Type B pancreatic cell (in vitro differentiated cells): ENCODE data around the gene PAPSS1. TPM values are rescaled to one million over a fixed set of nuclear protein-coding genes. Genes with fewer than 3 reads are reported as not detected.

Experiments
- DNase-seq: peaks from one replicate; pipeline ENCODE4 v3.0.0; 2021; ENCODE audit warnings: mixed read lengths; ENCODE audit not compliant: unreplicated experiment; ENCODE audit errors: extremely low spot score
- H3K27ac Mint-ChIP-seq: 2 replicates; pipeline ENCODE4 v1.8.0; 2021; ENCODE audit warnings: mild to moderate bottlenecking, mixed read lengths
- H3K27me3 Mint-ChIP-seq: 2 replicates; pipeline ENCODE4 v1.8.0; 2021; ENCODE audit warnings: mixed read lengths
- H3K36me3 Mint-ChIP-seq: 2 replicates; pipeline ENCODE4 v1.8.0; 2021; ENCODE audit warnings: mixed read lengths
- H3K4me1 Mint-ChIP-seq: one replicate; pipeline ENCODE4 v1.8.0; 2021; ENCODE audit warnings: mixed read lengths; ENCODE audit not compliant: unreplicated experiment
- H3K4me3 Mint-ChIP-seq: 2 replicates; pipeline ENCODE4 v1.8.0; 2021; ENCODE audit warnings: mild to moderate bottlenecking, mixed read lengths
- H3K9me3 Mint-ChIP-seq: 2 replicates; pipeline ENCODE4 v1.8.0; 2021; ENCODE audit warnings: mixed read lengths
- total RNA-seq: library from RNA; stranded (reverse); gene quantifications from 2 replicates; pipeline ENCODE4 v1.2.1, GENCODE V29; 2021; ENCODE audit warnings: low replicate concordance
- TF ChIP-seq, protein P1 (sequence below): fragments of 200-600 bp; sonication (generic); conservative IDR thresholded peaks from 2 replicates; pipeline ENCODE4 v1.5.0; 2021; ENCODE audit warnings: antibody characterized with exemption, mild to moderate bottlenecking

PAPSS1 gene
- total RNA-seq, 1 donor from 2014 or later: 82.0 TPM

DNA sequence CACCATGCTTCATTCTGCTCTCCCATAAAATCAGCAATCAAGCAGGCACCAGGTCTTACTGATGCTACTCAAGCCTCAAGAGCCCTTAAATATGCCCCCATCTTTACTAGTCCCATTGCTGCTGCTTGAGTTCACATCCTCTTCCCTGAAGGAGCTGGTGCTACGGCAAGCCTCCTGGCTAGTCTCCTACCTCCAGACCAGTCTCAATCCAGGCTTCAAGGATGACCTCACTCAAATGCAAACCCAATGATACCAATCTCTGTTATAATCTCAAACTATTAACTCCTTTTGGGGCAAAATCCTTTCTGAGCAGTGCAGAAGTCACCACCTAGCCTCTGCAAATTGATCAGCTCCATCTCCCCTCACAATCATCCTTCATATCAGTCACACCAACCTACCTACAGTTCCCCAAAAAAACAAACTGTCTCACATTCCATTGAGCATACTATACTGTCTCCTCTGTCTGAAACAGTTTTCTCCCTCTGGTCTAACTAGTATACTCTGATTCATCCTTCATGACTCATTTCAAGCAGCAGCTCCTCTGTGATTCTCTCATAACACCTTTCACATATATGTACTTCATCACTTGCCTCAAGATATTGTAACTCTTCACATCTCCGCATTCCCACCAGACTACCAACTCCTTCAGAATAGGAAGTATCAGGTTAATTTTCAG, 30.0 kb downstream of the PAPSS1 start:
- no peaks in the 10 kb centered on the region for H3K9me3 Mint-ChIP-seq
- no peaks in the 10 kb centered on the region for H3K4me1 Mint-ChIP-seq
- no peaks in the 10 kb centered on the region for H3K27me3 Mint-ChIP-seq
- H3K36me3 Mint-ChIP-seq: peaks cover 27% of the 10 kb centered on the region
- TF ChIP-seq, protein P1, sequence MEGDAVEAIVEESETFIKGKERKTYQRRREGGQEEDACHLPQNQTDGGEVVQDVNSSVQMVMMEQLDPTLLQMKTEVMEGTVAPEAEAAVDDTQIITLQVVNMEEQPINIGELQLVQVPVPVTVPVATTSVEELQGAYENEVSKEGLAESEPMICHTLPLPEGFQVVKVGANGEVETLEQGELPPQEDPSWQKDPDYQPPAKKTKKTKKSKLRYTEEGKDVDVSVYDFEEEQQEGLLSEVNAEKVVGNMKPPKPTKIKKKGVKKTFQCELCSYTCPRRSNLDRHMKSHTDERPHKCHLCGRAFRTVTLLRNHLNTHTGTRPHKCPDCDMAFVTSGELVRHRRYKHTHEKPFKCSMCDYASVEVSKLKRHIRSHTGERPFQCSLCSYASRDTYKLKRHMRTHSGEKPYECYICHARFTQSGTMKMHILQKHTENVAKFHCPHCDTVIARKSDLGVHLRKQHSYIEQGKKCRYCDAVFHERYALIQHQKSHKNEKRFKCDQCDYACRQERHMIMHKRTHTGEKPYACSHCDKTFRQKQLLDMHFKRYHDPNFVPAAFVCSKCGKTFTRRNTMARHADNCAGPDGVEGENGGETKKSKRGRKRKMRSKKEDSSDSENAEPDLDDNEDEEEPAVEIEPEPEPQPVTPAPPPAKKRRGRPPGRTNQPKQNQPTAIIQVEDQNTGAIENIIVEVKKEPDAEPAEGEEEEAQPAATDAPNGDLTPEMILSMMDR: no peak
- no peak overlapping the region for H3K27ac Mint-ChIP-seq
- H3K4me3 Mint-ChIP-seq: no peak overlapping the region
- no peak for DNase-seq

DNA sequence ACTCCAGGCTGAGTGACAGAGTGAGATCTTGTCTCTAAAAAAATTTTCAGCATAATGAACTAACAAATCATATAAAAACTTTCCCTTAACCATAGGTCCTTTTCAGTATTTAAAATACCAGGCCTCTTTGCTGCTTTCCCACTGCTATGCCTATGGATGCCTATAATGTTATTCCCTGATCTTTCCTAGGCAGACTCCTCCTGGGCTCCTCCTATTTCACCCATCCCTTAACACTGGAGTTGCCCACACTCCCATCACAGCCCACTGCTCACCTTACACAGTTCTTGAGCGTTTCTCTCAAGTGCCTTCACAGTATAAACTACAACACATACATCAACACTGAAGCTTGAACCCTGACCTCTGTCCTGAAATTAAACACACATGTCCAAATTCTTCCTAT, 31.6 kb downstream of the PAPSS1 start:
- DNase-seq: no peak
- no peaks in the 10 kb centered on the region for H3K9me3 Mint-ChIP-seq
- H3K36me3 Mint-ChIP-seq: peaks cover 24% of the 10 kb centered on the region
- H3K27ac Mint-ChIP-seq: no peak overlapping the region
- H3K4me1 Mint-ChIP-seq: no peaks in the 10 kb centered on the region
- TF ChIP-seq, protein P1: no peak
- no peak overlapping the region for H3K4me3 Mint-ChIP-seq
- H3K27me3 Mint-ChIP-seq: no peaks in the 10 kb centered on the region

DNA sequence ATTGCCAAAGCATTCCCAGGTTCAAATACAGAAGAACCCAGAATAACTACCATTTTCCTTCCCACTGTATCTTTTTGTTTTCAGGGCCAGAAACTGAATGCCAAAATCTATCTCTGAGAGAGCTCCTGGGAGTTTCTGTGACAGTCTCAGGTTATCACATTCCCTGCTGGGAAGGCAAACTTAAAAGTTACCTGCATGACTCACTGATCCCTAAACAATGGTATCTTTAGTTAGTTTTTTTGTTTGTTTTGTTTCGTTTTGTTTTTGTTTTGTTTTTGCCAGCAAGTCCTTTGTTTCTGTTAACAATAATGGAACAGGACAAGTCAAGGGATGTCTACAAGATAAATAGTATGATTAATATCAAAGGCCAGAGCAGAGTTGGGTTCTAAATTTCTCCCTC, 34.3 kb downstream of the PAPSS1 start:
- no peaks in the 10 kb centered on the region for H3K4me1 Mint-ChIP-seq
- H3K27ac Mint-ChIP-seq: no peak overlapping the region
- no peak overlapping the region for H3K4me3 Mint-ChIP-seq
- DNase-seq: no peak
- H3K27me3 Mint-ChIP-seq: no peaks in the 10 kb centered on the region
- TF ChIP-seq, protein P1: no peak
- H3K9me3 Mint-ChIP-seq: no peaks in the 10 kb centered on the region
- peaks cover 14% of the 10 kb centered on the region for H3K36me3 Mint-ChIP-seq

DNA sequence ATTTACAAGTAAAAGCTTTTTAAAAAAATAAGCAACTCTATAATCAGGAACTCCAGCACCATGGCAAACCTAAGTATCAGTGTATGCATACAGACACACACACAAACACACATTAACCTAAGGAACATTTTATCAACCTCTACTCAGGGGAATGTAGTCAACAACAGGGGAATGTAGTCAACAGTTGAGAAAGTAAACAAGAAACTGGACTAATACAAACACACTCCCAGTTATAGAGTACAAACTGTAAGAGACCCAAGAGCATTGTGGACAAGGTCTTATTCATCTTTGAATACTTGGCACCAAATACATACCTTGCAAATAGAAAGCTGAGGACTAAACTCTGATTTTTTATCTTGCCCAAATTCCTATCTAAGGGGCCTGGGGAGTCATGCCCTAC, 36.2 kb downstream of the PAPSS1 start:
- no peak overlapping the region for H3K4me3 Mint-ChIP-seq
- H3K27me3 Mint-ChIP-seq: no peaks in the 10 kb centered on the region
- DNase-seq: no peak
- TF ChIP-seq, protein P1: no peak
- H3K36me3 Mint-ChIP-seq: peaks cover 33% of the 10 kb centered on the region
- H3K27ac Mint-ChIP-seq: no peak overlapping the region
- H3K9me3 Mint-ChIP-seq: no peaks in the 10 kb centered on the region
- H3K4me1 Mint-ChIP-seq: no peaks in the 10 kb centered on the region

DNA sequence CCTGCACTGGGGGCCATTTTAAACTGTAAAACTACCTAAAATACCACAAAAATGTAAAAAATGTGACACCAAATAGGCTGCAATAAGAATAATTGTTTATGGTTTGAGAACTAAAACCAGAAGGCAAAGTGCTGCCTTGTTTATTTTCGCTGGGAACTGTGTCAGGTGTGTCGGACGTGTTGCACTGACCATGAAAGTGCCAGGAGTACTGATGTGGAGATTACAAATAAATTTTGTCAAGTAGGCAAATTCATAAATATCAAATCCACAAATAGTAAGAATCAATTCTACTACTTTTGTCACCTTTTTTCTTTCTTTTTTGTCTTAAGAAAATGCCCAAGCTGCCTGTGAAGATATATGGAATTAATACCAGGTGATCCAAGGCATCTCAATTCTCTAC, 37.7 kb downstream of the PAPSS1 start:
- H3K4me3 Mint-ChIP-seq: no peak overlapping the region
- no peaks in the 10 kb centered on the region for H3K27me3 Mint-ChIP-seq
- no peaks in the 10 kb centered on the region for H3K9me3 Mint-ChIP-seq
- DNase-seq: no peak
- peaks cover 44% of the 10 kb centered on the region for H3K36me3 Mint-ChIP-seq
- no peaks in the 10 kb centered on the region for H3K4me1 Mint-ChIP-seq
- TF ChIP-seq, protein P1: no peak
- no peak overlapping the region for H3K27ac Mint-ChIP-seq
